ENCODE results near the gene PHF19. TPM values are rescaled to one million over a fixed set of nuclear protein-coding genes. Genes with fewer than 3 reads are reported as not detected.

PHF19 gene
- total and polyA plus RNA-seq, 4 donors = 25.9 to 66.7 (median 51.2) TPM

Other genes with a start within 250 kb of the PHF19 start
- 10 to 100 TPM; 15.7 to 21.5 TPM for gene MEGF9, start 162.7 kb downstream of the PHF19 start, total RNA-seq
- gene MEGF9, start 162.7 kb downstream of the PHF19 start, polyA plus RNA-seq = 1 to 10 TPM; 5.9 to 8.3 TPM
- 10 to 100 TPM; 72.1 to 74.0 TPM for gene FBXW2, start 83.8 kb downstream of the PHF19 start, total RNA-seq
- gene FBXW2, start 83.8 kb downstream of the PHF19 start, polyA plus RNA-seq = 10 to 100 TPM; 23.4 to 29.8 TPM
- gene PSMD5, start 34.3 kb downstream of the PHF19 start, total RNA-seq = 10 to 100 TPM; 41.2 to 44.8 TPM
- 10 to 100 TPM; 17.4 to 24.8 TPM for gene PSMD5, start 34.3 kb downstream of the PHF19 start, polyA plus RNA-seq
- gene TRAF1, start 49.6 kb upstream of the PHF19 start, total RNA-seq = 10 to 100 TPM; 19.8 to 25.7 TPM
- 10 to 100 TPM; 10.5 to 43.3 TPM for gene TRAF1, start 49.6 kb upstream of the PHF19 start, polyA plus RNA-seq
- 10 to 100 TPM in 1 of 2 donors, 1 to 10 TPM in 1; 5.7 to 11.4 TPM for gene C5, start 173.1 kb upstream of the PHF19 start, total RNA-seq
- gene C5, start 173.1 kb upstream of the PHF19 start, polyA plus RNA-seq = 10 to 100 TPM in 1 of 2 donors, 1 to 10 TPM in 1; 5.4 to 13.0 TPM
- 10 to 100 TPM; 18.9 to 25.8 TPM for gene CNTRL, start 197.8 kb upstream of the PHF19 start, total RNA-seq
- 10 to 100 TPM in 1 of 2 donors, 1 to 10 TPM in 1; 9.0 to 10.5 TPM for gene CNTRL, start 197.8 kb upstream of the PHF19 start, polyA plus RNA-seq